Activated CD4-positive, alpha-beta T cell treated with anti-CD3 and anti-CD28 coated beads for 48 hours (primary cell): ENCODE data around the gene NKAIN2.
"Not testable (repeated sequence)": the region's sequence is repeated elsewhere in the genome, so short reads cannot be mapped to it uniquely, and the experiment has no call there.

Experiments used
- DNase-seq: peaks from one replicate; pipeline ENCODE4 v3.0.0-alpha.2; 2020

The NKAIN2 gene

DNA sequence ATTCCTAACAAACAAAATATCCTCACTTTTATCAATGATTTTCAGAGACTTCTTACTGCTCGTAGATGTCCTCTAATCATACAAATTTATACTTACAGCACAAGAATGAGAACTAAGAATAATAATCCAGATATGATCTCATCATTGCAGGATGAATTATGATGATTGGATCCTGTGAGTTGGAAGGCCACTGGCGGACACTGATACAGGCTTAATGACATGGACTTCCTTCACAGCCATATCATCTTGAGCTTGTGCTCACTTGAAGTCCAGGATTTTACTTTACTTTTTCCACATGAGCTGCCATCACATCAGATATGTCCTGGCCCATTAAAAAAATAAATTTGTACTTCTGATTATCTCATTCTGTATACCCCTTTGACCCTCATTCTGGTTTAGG lies 94.3 kb downstream of the NKAIN2 start:
- no peak for DNase-seq

DNA sequence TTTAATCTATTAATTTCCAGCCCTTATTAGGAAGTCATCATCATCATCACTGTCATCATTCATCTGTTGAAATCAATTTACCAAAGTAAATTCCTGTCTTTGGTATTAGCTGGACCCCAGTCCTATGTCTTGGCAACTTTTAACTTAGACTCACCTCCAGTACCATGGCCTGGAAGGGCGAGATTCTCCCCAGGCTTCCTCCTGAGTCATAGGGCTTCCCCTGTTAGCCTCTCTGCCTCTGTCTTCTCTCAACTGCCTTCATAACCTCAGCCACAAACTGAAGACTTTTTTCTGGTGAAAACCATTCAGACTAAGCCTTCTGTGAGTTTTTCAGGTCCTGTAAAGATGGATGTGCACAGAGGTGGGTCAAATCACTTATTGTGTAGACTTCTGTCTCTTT lies 95.0 kb downstream of the NKAIN2 start:
- no peak for DNase-seq

DNA sequence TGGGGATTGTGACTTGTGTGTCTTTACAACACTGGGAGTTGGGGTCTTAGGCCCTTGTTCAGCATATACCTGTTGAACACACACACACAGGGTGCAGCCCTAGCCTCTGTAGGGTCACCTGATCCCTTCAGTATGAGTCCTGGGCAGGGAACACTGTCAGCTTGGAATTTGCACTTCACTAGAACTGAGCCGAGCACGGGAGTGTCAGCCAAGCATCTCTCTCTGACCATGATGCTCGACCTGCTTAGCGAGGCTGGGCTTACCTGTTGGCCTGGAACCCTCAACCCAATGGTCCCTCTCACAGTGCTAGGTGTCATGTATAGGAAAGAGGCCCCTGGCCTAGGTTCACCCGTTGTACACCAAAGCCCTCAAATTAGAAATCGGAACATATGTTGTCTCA lies 96.1 kb downstream of the NKAIN2 start:
- DNase-seq, result no peak

DNA sequence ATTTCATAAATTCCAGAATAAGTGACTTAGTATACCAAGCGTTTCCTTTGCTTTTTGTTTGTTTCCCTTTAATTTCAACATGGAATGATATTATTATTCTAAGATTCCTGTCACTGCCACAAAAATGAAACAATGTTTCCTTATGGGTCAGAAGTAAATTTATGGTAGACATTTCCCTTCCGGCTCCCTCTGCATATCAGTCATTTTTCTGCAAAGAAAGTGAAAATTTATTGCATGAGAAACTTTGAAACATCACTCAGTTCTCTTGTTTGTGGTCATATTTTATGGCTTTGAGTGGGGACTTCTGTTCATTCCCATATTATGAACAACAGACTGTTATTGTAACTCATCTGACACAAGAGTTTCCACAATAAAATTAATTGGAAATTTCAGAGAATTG lies 97.8 kb downstream of the NKAIN2 start:
- DNase-seq, result no peak

DNA sequence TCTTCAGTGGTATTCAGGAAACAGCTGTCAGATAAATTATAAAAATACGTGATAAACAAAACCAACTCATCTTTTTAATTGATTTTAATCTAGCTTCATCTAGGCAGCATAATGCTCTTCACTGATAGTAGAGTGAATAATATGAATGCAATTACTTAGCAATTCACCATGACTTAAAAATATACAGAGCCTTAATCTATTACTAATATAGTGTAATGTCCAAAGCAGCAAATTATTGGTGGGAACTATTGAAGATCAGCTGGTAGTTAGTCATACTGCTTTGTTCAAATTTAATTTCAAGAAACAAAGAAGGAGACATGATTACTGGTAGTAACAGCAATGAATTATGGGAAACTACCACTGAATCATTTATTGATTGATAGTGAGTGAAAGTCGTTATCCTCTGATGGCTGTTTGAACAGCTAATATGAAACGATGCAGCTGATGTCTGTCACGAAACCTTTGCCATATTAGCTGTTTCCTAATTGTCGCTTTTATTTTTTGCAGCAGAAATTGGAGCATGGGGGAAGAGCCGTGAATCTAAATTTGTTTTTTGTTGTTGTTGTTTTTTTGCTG lies 99.2 kb downstream of the NKAIN2 start:
- no peak for DNase-seq

DNA sequence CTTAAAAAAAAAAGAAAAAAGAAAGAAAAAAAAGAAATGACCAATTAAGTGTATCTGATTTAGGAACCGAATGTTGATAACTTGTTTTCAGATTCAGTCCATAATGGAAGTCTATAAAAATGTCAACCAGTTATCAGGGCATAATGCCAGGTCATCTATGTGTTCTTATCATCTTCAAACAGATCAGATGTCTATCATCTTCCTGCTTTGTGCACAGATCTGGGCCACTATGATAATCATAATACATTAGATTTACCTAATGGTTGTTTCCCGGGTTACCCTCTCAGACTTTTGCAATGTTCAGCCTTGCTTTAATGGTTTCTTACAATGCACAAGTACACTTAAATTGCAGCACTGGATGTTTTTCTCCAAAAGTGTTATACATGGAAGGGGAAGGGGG lies 100.6 kb downstream of the NKAIN2 start:
- no peak for DNase-seq

DNA sequence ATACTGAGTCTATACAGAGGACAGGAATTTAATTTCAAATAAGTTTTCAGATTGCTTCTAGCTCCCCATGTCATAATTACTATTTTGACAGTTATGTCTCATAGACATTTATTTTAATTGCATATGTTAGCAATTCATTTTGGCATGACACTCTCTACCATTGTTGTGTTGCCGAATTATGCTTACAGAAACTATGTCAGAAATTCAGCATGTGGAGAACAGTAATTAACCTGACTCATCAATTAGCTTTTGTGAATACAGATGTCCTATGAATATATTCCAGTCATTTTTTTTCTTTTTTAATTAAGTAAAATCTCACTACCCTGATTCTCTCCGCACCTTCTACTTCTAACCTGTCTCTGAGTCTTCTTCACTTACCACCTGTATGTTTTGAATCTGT lies 105.1 kb downstream of the NKAIN2 start:
- DNase-seq, result no peak

DNA sequence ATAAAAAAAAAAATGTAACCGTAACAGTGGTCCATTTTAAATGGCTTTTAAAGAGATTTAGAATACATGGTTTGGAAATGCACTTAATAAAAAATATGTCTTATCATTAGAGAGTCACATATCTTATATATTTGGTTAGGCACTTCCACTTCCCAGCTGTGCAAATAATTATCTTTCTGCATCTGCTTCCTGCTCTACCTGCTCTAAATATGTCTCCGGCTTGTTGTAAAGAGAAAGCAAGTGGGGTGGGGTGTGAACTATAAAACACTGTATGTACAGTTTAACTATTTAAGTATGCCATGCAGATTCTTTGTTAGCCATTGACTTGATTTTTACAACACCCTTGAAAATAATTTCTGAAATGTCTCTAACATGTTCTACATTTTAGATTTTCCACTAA lies 106.3 kb downstream of the NKAIN2 start:
- no peak for DNase-seq

DNA sequence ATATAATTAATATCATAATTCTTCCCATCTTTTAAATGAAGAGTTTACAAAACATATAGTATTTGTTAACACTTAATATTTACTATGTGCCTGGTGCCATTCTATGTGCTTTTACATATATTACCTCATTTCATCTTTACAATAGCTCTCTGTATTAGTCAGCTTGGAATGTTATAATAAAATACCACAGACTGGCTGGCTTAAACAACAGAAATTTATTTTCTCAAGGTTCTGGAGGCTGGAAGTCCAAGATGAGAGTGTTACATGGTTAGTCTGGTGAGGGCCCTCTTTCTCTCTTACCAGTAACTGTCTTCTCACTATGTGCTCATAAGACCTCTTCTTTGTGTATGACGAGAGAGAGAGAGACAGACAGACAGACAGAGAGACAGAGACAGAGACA lies 110.2 kb downstream of the NKAIN2 start:
- no peak for DNase-seq

DNA sequence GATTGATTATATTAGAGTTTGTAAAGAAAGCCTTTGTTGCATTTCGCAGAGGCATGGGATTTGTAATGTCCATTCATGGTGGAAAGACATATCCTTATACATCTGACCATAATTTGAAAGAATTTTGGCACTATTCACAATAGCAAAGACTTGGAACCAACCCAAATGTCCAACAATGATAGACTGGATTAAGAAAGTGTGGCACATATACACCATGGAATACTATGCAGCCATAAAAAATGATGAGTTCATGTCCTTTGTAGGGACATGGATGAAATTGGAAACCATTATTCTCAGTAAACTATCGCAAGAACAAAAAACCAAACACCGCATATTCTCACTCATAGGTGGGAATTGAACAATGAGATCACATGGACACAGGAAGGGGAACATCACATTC lies 119.7 kb downstream of the NKAIN2 start:
- not testable (repeated sequence) for DNase-seq

DNA sequence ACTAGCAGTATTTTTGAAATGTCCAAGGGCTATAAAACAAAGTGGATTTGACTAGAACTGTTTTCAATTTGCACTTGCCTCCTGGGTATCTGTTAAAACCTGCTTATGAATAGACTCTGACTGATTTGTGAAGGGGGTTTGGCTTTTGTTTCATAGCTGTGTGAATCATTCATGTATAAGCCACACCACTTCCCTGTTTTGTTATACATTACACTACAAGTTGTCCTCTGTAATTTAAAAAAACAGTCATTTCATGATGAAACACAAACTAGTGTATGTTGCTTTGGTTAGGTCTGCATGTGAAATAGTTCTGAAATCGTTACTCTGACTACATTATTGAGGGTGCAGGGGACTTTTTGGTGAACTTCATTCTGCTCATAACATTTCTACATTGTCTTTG lies 121.7 kb downstream of the NKAIN2 start:
- no peak for DNase-seq

DNA sequence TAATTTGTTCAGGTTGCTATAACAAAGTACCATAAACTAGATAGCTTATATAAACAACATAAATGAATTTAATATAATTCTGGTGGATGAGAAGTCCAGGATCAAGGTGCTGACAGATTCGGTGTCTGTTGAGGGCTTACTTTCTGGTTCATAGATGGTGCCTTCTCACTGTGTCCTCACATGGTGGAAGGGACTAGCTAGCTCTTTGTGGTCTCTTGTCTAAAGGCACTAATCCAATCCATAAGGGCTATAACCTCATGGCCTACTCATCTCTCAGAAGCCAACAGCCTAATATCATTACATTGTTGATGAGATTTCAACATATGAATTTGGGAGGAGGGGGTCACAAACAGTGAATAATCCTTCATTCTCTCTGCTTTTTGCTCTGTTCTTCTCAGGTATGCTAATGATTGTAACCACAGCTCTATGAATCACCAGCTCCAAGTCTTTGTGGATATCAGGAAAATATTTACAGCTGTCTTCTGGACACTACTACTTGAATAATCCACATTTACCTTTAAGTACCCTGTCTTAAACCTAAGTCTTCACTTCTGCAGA lies 122.3 kb downstream of the NKAIN2 start:
- DNase-seq, result no peak

DNA sequence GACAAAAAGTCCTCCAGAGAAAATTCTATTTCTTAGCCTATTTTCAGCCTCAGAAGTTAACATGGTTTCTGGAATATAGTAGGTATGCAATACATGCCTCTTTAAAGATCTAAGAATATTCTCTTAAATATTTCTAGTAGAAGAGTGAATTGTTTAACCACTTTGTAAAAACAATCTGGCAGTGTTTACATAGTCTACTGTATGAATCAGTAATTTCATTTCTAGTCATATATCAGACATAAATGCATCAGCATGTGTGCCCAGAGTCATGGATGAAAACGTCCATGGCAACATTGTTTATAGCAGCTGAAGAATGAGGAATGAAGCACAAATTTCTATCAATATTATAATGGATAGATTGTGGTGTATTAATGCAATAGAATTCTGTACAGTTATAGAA lies 124.9 kb downstream of the NKAIN2 start:
- no peak for DNase-seq

DNA sequence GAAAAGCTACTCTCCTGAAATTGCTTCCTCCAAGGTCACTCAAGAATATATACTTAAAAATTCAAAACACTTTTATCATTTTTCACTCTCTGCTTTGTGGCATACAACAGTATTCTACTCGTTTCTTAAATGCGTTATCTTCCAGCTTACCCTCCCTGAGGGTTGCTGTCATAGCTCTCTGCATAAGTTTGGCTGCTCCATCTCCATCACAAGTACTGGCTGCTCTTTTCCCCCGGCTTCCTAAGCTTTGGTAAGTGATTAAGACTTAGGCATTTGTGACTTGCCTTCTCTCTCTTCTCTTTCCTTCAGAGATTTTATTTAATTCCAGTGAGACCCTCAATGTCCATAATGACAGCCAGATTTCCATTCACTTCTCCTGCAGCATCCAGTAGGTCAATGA lies 128.3 kb downstream of the NKAIN2 start:
- no peak for DNase-seq

DNA sequence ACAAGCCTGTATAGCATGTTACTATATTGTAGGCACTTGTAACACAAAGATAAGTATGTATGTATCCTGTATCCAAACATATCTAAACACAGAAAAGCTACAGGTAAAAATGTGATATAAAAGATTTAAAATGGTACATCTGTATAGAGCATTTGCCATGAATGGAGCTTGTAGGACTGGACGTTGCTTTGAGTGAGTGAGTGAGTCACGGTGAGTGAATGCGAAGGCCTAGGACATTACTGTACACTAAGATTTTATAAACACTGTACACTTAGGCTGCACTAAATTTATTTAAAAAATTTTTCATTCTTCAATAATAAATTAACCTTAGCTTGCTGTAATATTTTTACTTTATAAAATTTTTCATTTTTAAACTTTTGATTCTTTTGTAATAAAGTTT lies 136.9 kb downstream of the NKAIN2 start:
- DNase-seq, result no peak

DNA sequence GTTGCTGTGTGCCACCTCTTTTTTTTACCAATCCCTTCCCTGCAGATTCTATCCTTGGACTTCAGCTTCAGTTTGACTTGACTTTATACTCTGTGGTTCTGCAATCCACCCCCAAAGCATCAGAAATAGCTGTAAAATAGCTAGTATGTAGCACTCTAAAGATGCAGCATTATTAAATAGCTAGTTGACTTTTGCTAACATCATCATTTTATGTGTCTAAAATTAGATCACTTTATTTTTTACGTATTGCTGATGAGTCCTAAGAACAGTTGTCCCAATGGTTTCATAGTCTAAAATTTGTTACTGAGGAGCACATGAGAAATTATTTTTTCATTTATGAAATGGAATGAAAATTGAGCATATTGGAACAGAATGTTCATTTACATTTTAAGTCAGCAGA lies 138.2 kb downstream of the NKAIN2 start:
- no peak for DNase-seq

DNA sequence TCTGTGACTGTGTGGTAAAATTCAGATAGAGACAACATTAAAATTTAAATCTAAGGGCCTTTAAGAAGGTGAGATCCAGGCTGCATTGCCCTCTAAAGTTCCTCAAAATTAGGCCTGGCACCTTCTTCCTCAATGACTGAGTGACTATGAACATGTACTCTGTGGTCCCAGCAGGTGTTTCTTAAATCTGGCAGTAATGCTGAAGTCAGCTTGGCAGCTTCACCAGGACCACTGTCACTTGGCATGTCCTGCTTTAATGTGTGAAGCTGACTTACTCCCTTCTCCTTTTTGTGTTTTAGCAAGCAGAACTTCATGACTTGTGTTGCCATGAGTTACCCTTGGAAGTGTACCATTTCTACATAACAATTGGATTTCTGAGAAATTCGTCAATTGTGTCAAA lies 141.7 kb downstream of the NKAIN2 start:
- no peak for DNase-seq

DNA sequence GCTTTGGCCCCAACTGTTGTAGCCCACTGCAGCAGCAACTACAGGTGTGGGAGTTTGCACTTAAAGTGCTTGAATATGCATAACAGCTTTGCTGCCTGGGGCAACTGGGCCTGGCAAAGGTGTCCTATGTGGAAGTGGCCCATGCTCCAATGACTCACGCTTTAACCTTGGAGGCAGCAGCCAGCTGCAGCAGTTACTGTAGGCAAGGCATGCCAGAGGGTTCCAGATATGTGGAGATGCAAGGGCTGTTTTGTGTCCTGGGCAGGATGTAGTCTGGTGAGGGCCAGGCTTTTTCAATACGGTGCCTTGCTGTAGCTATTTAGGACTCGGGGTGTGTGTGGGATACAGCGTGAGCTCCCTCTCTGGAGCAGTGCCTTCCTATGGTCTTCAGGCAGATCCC lies 150.3 kb downstream of the NKAIN2 start:
- no peak for DNase-seq

DNA sequence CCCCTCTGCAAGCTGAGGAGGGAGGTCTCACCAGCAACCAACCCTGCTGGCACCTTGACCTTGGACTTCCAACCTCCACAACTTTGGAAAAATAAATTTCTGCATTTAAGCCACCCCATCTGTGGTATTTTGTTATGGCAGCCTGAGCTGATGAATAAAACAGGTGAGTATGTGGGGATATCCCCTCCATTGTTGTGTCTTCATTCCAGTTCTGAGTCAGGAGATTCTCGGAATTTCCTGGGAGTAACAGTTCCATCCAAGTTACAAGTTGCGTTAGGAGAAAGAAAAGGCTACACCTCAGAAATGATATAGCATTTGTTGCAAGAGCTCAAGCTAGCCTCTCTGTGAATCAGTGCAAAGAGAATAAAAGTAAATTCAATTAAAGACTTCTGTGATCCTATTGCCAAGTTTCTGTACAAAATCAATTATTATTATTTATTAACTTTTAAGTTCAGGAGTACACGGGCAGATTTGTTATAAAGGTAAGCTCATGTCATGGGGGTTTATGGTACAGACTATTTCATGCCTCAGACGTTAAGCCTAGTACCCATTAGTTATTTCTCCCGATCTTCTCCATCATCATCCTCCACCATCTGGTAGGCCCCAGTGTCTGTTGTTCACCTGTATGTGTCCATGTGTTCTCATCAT lies 153.0 kb downstream of the NKAIN2 start:
- DNase-seq, result no peak

DNA sequence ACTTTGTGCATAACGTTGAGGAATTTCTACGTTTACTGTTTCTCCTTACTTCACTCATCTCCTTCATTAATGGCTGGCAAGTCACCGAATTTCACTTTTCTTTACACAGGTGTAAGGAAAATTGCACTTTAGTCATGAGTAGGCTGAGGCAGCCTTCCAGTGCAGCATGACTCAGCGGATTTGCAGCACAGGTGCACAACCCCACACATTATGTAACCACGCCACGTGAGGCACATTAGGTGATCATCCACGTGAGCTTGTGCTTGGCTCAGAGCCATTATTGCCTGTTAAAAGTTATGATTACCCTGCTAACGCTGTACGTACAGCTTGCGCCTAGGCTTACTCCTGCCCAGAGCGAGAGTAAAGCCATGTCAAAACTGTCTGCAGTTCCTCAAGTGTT lies 158.8 kb downstream of the NKAIN2 start:
- DNase-seq, result no peak

DNA sequence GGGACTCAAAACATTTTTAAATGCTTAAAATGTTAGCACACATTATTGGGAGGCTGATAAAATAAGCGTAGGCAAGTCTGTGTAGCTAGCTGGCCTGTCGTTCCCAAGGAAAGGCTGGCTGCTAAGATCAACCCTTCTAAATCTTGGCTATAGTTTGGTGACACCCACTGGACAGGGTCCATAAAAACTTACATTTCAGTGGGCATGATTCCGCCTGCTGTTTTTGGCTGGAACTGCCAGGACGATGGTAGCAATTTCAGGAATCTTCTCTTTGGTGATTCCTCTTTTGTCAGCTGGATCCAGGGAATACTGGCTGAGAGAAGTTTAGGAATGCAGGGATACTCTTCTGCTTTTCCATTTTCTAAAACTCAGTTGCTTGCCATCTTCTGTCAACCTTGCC lies 162.2 kb downstream of the NKAIN2 start:
- DNase-seq, result no peak

DNA sequence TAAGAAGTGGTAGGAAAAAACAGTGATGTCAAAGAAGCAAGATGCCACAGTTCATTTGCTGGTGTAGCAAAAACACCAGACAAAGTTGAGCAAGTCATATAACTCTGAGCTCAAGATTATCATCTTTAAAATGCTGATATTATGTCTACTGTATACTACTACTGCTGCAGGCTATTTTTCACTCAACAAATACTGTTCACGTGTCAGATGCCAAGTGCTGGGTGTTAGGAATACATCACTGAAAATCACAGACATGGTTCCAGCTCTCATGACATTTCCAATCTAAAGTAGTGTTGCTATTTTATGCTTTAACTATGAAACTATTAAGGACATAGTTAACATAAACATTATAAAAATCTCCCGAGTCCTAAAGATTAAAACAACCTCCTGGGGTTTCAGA lies 163.0 kb downstream of the NKAIN2 start:
- DNase-seq, result no peak

DNA sequence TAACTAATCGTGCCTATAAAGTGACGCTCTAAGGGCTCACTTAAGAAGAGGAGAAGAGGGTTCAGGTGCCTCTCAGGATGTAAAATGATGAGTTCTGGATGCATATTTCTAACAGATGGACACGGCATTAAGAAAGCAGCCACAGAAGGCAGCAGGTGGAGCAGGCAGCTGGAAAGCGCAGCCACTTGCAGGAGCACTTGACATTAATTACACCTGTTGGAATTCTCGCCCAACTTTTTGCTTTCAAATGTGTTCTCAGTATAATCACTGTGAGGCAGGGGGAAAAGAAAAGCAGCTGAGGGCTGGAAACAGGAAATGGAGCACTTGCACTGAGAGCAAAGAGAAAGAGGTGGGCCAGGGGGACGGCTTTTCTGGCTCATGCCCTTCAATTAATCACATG lies 164.2 kb downstream of the NKAIN2 start:
- DNase-seq, result no peak

DNA sequence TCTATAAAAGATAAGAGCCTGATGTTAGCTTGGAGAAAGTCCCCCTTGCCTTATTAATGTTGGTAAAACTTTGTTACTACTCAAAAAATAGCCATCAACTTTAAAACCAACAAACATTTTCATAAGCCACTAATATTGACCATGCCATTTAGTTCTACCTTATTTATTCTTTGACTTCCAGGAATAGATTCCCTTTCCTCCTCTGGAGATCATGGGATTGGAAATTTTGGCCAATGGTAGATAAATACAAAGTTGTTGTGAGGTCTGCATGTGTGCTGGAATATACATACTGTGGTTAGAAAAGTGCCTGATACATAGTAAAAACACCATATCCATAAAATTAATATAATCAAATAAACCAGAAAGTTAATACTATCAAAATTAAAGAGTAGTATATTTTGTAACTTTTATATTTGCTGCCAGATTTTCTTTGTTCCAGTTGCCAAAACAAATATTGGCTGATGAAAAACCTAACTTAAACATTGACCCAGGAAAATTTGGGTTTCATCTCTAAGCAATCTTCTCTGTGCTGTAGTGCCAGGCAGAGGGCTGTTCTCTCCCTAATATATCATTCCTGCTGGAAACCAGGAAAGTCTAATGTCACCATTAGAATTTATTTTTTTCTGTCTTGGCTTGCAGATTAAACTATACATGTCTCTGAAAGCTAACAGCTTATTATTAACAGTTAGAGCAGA lies 169.1 kb downstream of the NKAIN2 start:
- no peak for DNase-seq

DNA sequence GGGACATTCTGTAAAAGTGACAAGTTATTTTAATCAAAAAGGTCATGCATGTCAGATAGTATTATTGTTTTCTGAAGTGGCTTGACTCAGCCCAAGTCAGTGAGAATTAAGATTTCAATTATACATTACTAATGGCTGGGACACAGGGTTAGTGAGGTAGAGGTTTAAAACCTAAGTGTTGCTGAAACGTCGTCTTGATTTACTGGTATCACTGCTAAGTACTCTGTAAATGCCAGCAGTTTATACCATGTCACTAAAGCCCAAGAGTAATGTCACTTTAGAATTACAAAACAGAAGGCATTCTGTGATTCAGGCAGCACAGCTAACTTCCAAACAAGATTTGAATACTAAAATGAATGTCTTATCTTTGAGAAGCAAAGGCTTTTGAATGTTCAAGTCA lies 176.6 kb downstream of the NKAIN2 start:
- no peak for DNase-seq
